Activated naive CD8-positive, alpha-beta T cell (primary cell): ENCODE results near the gene BMPR1B.
"Not testable (repeated sequence)": the region's sequence is repeated elsewhere in the genome, so short reads cannot be mapped to it uniquely, and the experiment has no call there.

Experiments used
- H3K27ac Mint-ChIP-seq: one replicate; pipeline ENCODE4 v1.8.0; 2021; ENCODE audit warnings: mixed read lengths
- H3K27me3 Mint-ChIP-seq: one replicate; pipeline ENCODE4 v1.8.0; 2021; ENCODE audit warnings: mixed read lengths
- H3K36me3 Mint-ChIP-seq: one replicate; pipeline ENCODE4 v1.8.0; 2021; ENCODE audit warnings: mixed read lengths
- H3K4me1 Mint-ChIP-seq: one replicate; pipeline ENCODE4 v1.8.0; 2021; ENCODE audit warnings: low read depth, mixed read lengths
- H3K4me3 Mint-ChIP-seq: one replicate; pipeline ENCODE4 v1.8.0; 2021; ENCODE audit warnings: mild to moderate bottlenecking, mixed read lengths
- H3K9me3 Mint-ChIP-seq: one replicate; pipeline ENCODE4 v1.8.0; 2021; ENCODE audit warnings: low read depth, mixed read lengths

Gene BMPR1B

DNA sequence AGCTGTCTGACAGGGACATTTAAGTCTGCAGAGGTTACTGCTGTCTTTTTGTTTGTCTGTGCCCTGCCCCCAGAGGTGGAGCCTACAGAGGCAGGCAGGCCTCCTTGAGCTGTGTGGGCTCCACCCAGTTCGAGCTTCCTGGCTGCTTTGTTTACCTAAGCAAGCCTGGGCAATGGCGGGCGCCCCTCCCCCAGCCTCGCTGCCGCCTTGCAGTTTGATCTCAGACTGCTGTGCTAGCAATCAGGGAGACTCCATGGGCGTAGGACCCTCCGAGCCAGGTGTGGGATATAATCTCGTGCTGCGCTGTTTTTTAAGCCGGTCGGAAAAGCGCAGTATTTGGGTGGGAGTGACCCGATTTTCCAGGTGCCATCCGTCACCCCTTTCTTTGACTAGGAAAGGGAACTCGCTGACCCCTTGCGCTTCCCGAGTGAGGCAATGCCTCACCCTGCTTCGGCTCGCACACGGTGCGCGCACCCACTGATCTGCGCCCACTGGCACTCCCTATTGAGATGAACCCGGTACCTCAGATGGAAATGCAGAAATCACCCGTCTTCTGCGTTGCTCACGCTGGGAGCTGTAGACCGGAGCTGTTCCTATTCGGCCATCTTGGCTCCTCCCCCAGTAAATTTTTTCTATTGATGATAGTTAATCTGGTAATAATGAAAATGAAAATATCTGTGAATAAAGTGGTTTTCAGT, 83.6 kb downstream of the BMPR1B start:
- not testable (repeated sequence) for H3K36me3 Mint-ChIP-seq, H3K27me3 Mint-ChIP-seq, H3K27ac Mint-ChIP-seq, H3K4me1 Mint-ChIP-seq, H3K4me3 Mint-ChIP-seq, H3K9me3 Mint-ChIP-seq

DNA sequence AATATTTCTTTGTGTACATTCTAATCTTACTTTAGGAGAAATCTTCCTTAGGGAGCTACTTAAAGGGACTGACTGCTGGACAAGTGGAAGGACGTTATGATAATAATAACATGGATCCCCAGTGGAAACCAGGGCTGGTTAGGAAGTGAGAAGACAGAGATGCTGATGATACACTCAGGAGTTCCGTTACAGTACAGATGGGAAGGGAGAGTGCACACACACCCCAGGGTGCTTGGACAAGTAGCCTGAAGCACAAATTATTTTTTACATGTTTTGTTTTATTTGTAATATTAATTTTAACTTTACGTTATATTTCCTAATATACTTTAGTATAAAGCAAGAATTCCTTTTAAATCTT, 84.1 kb downstream of the BMPR1B start:
- H3K9me3 Mint-ChIP-seq, result no peaks in the 10 kb centered on the region
- H3K4me1 Mint-ChIP-seq, result no peaks in the 10 kb centered on the region
- peaks cover 2% of the 10 kb centered on the region for H3K36me3 Mint-ChIP-seq
- H3K27me3 Mint-ChIP-seq, result peaks cover 7% of the 10 kb centered on the region
- no peak overlapping the region for H3K27ac Mint-ChIP-seq
- no peak overlapping the region for H3K4me3 Mint-ChIP-seq

DNA sequence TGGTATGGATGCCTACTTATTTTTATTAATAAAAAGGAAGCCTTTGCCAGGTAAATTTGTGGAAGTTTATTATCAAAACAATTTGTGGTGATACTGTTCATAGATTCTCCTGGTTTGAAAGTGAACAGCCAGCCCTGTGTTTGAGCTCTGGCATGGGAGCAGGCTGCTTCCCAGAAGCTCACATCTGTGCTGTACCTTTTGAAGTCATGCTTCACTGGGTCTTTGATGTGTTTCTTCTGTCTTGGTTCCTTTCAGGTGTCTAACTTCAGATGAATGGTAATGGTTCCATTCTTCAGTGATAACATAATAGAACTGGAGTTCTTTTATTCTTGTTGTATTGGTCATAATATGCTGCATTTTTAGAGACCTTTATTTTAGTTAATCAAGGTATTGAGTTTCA, 85.5 kb downstream of the BMPR1B start:
- Mint-ChIP-seq H3K36me3 (peaks cover 2% of the 10 kb centered on the region), H3K27me3 (peaks cover 12% of the 10 kb centered on the region), H3K4me1 (no peaks in the 10 kb centered on the region), H3K27ac (no peak overlapping the region), H3K9me3 (no peaks in the 10 kb centered on the region), H3K4me3 (no peak overlapping the region)

DNA sequence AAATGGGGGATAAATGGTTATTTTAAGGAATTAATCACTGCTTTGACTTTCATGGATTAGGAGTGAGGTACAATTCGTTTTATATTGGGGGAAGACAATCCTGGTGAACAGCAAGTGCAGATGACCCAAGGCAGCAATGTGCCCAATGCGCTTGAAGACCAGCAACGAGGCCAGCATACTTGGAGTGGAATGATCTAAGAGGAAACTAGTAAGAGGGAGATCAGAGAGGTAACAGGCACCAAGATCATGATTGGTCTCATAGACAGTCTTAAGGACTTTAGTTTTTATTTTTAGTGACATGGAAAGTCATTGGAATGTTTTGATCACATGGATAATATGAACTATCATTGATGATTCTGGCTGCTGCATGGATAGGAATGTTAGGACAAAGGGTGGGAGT, 90.6 kb downstream of the BMPR1B start:
- H3K4me1 Mint-ChIP-seq, result no peaks in the 10 kb centered on the region
- H3K27me3 Mint-ChIP-seq, result peaks cover 10% of the 10 kb centered on the region
- no peaks in the 10 kb centered on the region for H3K9me3 Mint-ChIP-seq
- peaks cover 2% of the 10 kb centered on the region for H3K36me3 Mint-ChIP-seq
- H3K27ac Mint-ChIP-seq, result no peak overlapping the region
- no peak overlapping the region for H3K4me3 Mint-ChIP-seq

DNA sequence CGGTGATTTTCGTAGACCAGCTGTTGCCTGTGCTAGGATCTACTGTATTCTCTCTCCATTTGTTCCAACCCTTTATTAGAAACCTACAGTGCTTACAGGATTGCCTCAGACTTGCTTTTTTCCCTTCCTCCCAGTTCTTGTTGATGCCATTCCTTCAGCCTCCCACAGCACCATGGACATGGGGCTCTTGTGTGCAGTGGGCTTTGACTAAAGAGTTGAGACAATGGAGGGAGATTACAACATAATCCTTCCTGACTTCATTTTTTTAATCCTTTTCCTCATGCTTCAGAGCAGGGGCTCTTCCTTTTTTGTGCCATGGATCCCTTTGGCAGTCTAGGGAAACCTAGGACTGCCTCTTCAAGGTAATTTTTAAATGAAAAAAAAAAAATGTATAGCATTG, 92.1 kb downstream of the BMPR1B start:
- Mint-ChIP-seq H3K4me3 (no peak overlapping the region), H3K36me3 (peaks cover 2% of the 10 kb centered on the region), H3K27me3 (peaks cover 6% of the 10 kb centered on the region), H3K27ac (no peak overlapping the region), H3K9me3 (no peaks in the 10 kb centered on the region), H3K4me1 (no peaks in the 10 kb centered on the region)

DNA sequence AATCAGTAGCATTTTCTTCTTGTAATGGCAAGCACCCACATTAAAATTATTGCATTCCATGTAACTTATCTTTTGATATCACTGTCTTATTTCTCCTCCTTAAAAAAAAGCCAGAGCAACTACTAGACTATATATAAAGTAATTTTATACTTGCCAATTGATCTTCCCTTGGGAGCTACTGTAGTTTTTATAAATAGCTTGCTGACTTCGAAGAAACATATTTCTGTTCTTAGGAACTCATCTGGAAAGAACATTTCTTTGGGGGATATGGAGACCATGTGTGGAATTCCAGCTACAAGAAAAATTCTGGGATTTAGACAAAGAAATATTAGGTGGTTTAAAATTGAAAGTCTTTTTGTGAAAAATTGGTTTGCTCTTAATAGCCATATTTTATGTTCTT, 94.9 kb downstream of the BMPR1B start:
- Mint-ChIP-seq H3K9me3 (no peaks in the 10 kb centered on the region), H3K27ac (no peak overlapping the region), H3K27me3 (peaks cover under 1% of the 10 kb centered on the region), H3K36me3 (no peaks in the 10 kb centered on the region), H3K4me3 (no peak overlapping the region), H3K4me1 (no peaks in the 10 kb centered on the region)

DNA sequence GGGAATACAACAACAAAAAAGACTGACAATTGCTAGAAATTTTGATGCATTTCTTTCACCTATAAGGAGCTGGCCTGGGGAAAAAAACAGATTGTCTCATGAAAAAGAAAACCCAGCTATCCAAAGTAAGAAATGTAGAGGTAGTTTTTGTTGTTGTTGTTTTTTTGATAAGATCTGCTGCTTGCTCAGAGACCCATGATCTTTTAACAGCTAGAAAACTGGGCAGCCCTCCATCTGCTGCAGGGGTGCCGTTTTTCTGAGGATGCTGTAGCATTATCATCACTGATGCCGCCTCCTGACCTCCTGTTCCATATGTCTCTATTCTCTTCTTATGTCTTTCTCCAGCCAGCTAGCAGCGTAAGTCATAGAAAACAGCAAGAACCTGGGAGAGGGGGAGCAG, 98.3 kb downstream of the BMPR1B start:
- Mint-ChIP-seq H3K27me3 (no peaks in the 10 kb centered on the region), H3K27ac (no peak overlapping the region), H3K4me3 (no peak overlapping the region), H3K9me3 (no peaks in the 10 kb centered on the region), H3K4me1 (no peaks in the 10 kb centered on the region), H3K36me3 (no peaks in the 10 kb centered on the region)

DNA sequence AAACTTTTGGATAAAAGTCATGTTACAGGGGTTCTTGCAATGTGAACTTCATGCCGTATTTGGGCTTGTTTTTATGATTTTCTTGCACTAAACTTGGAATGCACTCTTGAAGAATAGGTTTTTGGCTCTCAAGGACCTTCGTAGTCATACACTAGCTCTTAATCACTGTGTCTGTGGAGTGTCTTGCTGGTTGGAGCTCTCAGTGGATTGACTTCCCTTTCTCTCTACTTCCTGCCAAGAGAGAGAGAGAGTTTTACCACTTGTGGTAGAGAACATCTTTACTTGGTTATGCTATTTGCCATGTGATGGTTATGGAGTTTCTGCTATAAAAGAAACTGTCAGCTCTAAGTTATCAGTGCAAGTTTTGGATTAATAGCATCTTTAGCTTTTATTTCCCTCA, 112.4 kb downstream of the BMPR1B start:
- H3K27ac Mint-ChIP-seq, result no peak overlapping the region
- H3K27me3 Mint-ChIP-seq, result no peaks in the 10 kb centered on the region
- no peaks in the 10 kb centered on the region for H3K4me1 Mint-ChIP-seq
- H3K4me3 Mint-ChIP-seq, result no peak overlapping the region
- no peaks in the 10 kb centered on the region for H3K36me3 Mint-ChIP-seq
- H3K9me3 Mint-ChIP-seq, result no peaks in the 10 kb centered on the region

DNA sequence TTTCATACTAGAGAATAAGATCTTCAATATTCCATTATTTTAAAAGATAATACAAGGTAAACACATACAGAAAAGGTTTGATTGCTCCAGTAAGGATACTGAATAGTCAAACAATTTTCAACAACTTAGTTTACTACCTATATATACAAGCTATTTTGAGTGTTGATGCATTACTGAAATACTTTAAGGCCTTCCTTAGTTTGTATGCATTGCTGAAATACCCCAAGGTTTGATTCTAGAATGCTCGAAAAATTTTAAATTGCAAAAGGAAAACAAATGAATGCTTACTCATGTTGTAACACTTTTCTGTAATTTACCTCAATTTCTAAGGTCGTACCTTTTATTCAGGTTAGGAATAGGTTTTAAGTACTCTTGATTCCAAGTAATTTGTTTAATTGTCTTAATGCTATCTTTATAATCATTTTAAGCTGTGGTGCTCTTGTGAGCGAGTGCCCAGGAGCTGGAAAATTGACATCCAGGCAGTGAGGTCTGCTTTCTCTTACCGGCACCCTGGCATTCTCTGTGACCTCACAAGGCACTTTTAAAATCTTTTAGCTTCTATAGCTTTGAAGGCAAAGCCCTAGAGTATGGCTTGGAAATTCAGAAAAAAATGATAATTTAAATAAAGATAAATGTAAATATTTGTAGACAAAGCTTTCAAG, 114.0 kb downstream of the BMPR1B start:
- Mint-ChIP-seq H3K4me1 (no peaks in the 10 kb centered on the region), H3K36me3 (no peaks in the 10 kb centered on the region), H3K9me3 (no peaks in the 10 kb centered on the region), H3K27me3 (no peaks in the 10 kb centered on the region), H3K4me3 (no peak overlapping the region), H3K27ac (no peak overlapping the region)

DNA sequence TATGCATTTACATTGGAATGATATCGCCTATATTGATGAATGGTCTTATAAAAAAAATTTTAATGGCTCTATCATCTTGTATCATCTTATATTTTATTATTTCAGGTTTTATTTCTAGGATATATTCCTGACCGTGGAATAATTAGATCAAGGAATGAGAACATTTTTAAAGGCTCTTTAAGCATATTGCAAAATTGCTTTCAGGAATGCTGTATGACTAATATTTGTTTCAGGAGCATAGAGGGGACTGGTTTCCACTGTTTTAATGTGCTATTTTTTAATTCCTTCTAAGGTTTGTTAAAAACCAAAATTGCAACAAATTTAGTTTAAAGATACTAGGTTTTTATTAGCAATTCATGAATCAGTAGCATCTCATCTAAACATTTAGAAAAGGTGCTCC, 120.2 kb downstream of the BMPR1B start:
- Mint-ChIP-seq H3K27me3 (no peaks in the 10 kb centered on the region), H3K9me3 (no peaks in the 10 kb centered on the region), H3K4me1 (no peaks in the 10 kb centered on the region), H3K36me3 (no peaks in the 10 kb centered on the region), H3K4me3 (no peak overlapping the region), H3K27ac (no peak overlapping the region)

DNA sequence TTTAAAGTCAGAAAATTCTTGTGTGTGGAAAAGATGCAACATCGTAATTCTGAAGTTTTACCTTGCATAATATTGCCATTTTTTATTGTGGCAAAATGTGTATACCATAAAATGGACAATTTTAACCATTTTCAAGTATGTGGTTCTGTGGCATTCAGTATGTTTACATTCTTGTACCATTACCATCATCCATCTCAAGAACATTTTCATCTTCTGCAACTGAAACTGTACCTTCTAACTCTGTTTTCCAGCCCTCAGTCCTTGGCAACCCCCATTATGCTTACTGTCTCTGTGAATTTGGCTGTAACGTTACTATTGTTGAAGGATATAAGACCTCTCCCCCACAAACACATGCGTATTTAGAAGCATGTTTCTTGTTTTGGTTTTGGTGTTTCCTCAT, 123.2 kb downstream of the BMPR1B start:
- no peaks in the 10 kb centered on the region for H3K9me3 Mint-ChIP-seq
- H3K4me3 Mint-ChIP-seq, result no peak overlapping the region
- no peaks in the 10 kb centered on the region for H3K4me1 Mint-ChIP-seq
- no peak overlapping the region for H3K27ac Mint-ChIP-seq
- H3K36me3 Mint-ChIP-seq, result no peaks in the 10 kb centered on the region
- no peaks in the 10 kb centered on the region for H3K27me3 Mint-ChIP-seq

DNA sequence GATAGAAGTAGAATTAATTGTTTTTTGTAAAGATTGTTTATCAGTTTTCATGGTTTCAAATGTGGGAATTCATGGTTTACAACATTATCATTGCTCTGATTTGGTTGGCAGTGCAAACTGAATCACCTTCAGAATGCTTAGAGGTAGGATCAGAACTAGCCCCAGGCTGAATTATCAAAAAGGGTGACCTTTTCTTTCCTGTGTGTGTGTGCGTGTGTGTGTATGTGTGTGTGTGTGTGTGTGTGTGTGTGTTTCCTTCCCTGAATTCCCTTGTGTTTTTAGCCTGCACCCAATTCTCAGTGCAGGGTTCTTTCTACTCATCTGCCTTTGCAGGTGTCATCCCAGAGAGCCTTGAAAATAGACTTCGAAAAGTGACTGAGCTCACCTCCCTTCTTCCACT, 125.0 kb downstream of the BMPR1B start:
- H3K9me3 Mint-ChIP-seq, result no peaks in the 10 kb centered on the region
- no peaks in the 10 kb centered on the region for H3K4me1 Mint-ChIP-seq
- no peaks in the 10 kb centered on the region for H3K27me3 Mint-ChIP-seq
- H3K36me3 Mint-ChIP-seq, result no peaks in the 10 kb centered on the region
- H3K27ac Mint-ChIP-seq, result no peak overlapping the region
- H3K4me3 Mint-ChIP-seq, result no peak overlapping the region

DNA sequence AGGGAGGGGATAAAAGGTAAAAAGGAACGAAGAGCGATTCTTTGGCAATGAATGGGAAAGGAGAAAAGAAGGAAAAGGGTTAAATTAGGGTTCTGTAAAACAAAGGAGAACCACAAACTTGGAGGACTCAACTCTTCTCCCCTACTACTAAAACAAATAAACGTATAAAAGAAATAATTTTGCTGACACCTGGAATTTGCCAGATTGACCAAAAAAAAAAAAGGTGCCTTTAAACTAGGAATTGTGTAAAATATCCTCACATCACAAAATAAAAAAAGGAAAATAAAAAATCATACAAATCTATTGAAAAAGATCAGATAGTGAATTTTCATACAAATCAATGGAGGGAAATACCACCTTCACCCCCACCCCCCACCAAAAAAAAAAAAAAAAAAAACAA, 129.3 kb downstream of the BMPR1B start:
- Mint-ChIP-seq H3K4me3 (no peak overlapping the region), H3K27me3 (no peaks in the 10 kb centered on the region), H3K9me3 (no peaks in the 10 kb centered on the region), H3K27ac (no peak overlapping the region), H3K4me1 (no peaks in the 10 kb centered on the region), H3K36me3 (no peaks in the 10 kb centered on the region)

DNA sequence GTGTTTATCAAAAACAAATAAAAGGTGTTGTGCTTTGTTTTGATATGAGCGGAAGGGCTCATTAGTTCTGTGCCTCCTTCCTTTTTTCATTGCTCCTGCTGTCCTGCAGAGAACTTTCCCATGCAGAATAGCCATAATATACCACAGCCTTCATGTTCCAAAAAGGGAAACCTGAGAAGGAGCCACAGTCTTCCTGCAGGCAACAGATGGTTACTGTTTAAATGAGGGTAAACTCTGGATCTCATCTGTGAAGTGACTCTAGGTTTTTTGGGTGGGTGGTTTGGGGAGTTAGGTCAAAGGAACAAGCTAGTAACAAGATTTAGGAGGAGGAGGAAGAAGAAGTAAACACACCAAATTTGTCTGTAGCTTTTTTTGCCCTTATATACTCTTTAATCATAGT, 131.8 kb downstream of the BMPR1B start:
- Mint-ChIP-seq H3K9me3 (no peaks in the 10 kb centered on the region), H3K4me1 (no peaks in the 10 kb centered on the region), H3K4me3 (no peak overlapping the region), H3K27ac (no peak overlapping the region), H3K27me3 (no peaks in the 10 kb centered on the region), H3K36me3 (no peaks in the 10 kb centered on the region)

DNA sequence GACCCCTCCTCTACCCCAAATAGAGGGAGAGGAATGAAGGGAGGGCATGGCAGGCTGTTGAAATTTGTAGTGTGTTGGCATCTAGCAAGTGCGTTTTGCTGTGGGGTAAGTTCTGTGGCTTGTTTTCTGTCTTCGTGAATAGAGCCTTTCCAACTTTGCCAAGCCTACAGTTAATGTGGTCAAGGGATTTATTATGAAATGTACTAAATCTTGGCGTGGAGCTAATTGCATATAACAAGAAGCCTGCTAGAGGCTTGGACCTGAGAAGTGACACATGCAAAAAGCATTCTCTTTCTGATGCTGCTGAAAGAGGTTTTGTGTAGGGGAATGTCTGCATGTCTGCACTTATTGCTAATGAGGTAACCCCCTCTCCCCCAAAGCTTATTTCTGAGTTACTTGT, 132.2 kb downstream of the BMPR1B start:
- Mint-ChIP-seq H3K4me1 (no peaks in the 10 kb centered on the region), H3K9me3 (no peaks in the 10 kb centered on the region), H3K4me3 (no peak overlapping the region), H3K27ac (no peak overlapping the region), H3K36me3 (no peaks in the 10 kb centered on the region), H3K27me3 (no peaks in the 10 kb centered on the region)

DNA sequence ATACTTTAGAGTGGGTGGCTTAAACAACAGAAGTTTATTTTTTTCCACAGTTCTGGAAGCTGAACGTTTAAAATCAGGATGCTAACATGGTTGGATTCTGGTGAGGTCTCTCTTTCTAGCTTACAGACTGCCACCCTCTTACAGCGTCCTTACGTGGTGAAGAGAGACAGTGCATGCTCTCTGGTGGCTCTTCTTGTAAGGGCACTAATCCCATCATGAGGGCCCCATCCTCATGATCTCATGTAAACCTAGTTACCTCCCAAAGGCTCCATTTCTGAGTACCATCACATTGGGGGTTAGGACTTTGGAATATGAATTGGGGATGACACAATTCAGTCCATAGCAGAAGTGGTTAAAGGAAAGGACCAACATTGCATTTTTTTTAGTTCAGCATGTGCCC, 132.8 kb downstream of the BMPR1B start:
- H3K27ac Mint-ChIP-seq, result no peak overlapping the region
- H3K4me1 Mint-ChIP-seq, result no peaks in the 10 kb centered on the region
- H3K36me3 Mint-ChIP-seq, result no peaks in the 10 kb centered on the region
- no peaks in the 10 kb centered on the region for H3K9me3 Mint-ChIP-seq
- no peak overlapping the region for H3K4me3 Mint-ChIP-seq
- H3K27me3 Mint-ChIP-seq, result no peaks in the 10 kb centered on the region
